Esophagus squamous epithelium (tissue), 5 donors: Measurements from ENCODE around the gene MARCHF5. TPM values are rescaled to one million over a fixed set of nuclear protein-coding genes. Genes with fewer than 3 reads are reported as not detected.
"Not testable (repeated sequence)": the region's sequence is repeated elsewhere in the genome, so short reads cannot be mapped to it uniquely, and the experiment has no call there.

Source experiments
- DNase-seq: peaks from one replicate; lab custom pipeline; 2025; lab: John Stamatoyannopoulos, UW
- H3K27ac ChIP-seq, 4 donors: fragments of 200-600 bp; sonication (generic); one replicate each; pipeline ENCODE4 v1.5.1; 2016 to 2019; ENCODE audit warnings: mild to moderate bottlenecking in 1 of 4
- H3K27me3 ChIP-seq, 4 donors: fragments of 200-600 bp; sonication (generic); 1 replicate in 3 of 4; 2 replicates in 1 of 4; pipeline versions ENCODE4 v1.5.1 to v1.6.0; 2017 to 2021; ENCODE audit warnings: antibody characterized with exemption in 1 of 4
- H3K36me3 ChIP-seq, 3 donors: fragments of 200-600 bp; sonication (generic); one replicate each; pipeline ENCODE4 v1.5.1; 2016 to 2019
- H3K4me1 ChIP-seq, 3 donors: fragments of 200-600 bp; sonication (generic); one replicate each; pipeline ENCODE4 v1.5.1; 2017 to 2019
- H3K4me3 ChIP-seq, 4 donors: fragments of 200-600 bp; sonication (generic); 1 replicate in 3 of 4; 2 replicates in 1 of 4; pipeline ENCODE4 v1.5.1; 2016 to 2019; ENCODE audit warnings: mild to moderate bottlenecking in 2 of 4, moderate library complexity in 1 of 4
- H3K9me3 ChIP-seq, 3 donors: fragments of 200-600 bp; sonication (generic); one replicate each; pipeline ENCODE4 v1.5.1; 2016 to 2019
- POLR2A ChIP-seq, 4 donors: fragments of 450-650 bp; IDR thresholded peaks; one replicate each; pipeline ENCODE4 v1.6.1; 2017; ENCODE audit warnings: antibody characterized with exemption in 4 of 4, mild to moderate bottlenecking in 4 of 4, moderate library complexity in 3 of 4
- WGBS, 2 donors: methylation state at CpG; one replicate each; pipeline ENCODE4 v1.1.5; 2018; 5-methylcytosine and 5-hydroxymethylcytosine counted together
- intact Hi-C: fragments of 100-400 bp; cut with DNase I; formaldehyde crosslinking; loops from one replicate; pipeline ENCODE4 v1.15.0; 2022
- total RNA-seq, 4 donors: library from RNA; depleted of rRNA; stranded (reverse); fragments of >200 nt; gene quantifications; one replicate each; pipeline ENCODE4 v1.1.0, GENCODE V29; 2016
- TF ChIP-seq, protein P1 (sequence below), 6 experiments: fragments of 450-650 bp in 4 of 6; fragments of 200-600 bp in 2 of 6; sonication (generic) in 2 of 6; IDR thresholded peaks; one replicate each; pipeline ENCODE4 v1.5.1; 2016 to 2019; ENCODE audit warnings: antibody characterized with exemption in 6 of 6, mild to moderate bottlenecking in 4 of 6, moderate library complexity in 4 of 6
- donor health status: DM: yes; HTN: yes; CAD: no.

Gene MARCHF5
- total RNA-seq, 4 donors from 2014 or later = 17.6 to 29.9 (median 27.0) TPM

DNA sequence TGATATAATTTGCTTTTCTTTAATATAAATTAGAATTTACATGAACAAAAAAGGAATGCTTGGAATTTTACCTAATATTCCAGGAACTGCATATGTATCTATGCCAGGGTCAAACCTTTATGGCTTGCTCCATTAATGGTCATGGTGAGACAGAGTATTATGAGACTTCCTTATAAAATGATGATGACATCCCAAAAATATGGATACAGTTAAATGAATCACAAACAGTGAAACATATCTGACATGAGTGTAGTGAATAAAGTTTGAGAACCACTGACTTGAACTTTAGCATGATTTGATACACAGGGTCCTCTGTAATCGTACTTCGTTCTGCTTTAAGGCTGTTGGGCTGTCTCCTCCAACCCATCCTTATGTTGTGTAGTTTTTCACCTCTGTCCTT is 51.8 kb downstream of the MARCHF5 start:
- Histone ChIP-seq H3K4me1 (no peaks in the 10 kb centered on the region), H3K36me3 (peaks cover 0 to 54% (median 0%) of the 10 kb centered on the region in 3 donors), H3K4me3 (no peak overlapping the region), H3K27ac (peak overlapping the region in 2 of 4 donors; percentile 11 to 12), H3K27me3 (no peaks in the 10 kb centered on the region), H3K9me3 (no peaks in the 10 kb centered on the region)
- WGBS, 2 donors = 91 to 98% methylated on average over 2 of the region's 2 CpGs
- intact Hi-C loops = no loop called here
- DNase-seq = no peak
- no peak for TF ChIP-seq POLR2A (IDR thresholded peaks at IDR 0.05)
- TF ChIP-seq, protein P1, sequence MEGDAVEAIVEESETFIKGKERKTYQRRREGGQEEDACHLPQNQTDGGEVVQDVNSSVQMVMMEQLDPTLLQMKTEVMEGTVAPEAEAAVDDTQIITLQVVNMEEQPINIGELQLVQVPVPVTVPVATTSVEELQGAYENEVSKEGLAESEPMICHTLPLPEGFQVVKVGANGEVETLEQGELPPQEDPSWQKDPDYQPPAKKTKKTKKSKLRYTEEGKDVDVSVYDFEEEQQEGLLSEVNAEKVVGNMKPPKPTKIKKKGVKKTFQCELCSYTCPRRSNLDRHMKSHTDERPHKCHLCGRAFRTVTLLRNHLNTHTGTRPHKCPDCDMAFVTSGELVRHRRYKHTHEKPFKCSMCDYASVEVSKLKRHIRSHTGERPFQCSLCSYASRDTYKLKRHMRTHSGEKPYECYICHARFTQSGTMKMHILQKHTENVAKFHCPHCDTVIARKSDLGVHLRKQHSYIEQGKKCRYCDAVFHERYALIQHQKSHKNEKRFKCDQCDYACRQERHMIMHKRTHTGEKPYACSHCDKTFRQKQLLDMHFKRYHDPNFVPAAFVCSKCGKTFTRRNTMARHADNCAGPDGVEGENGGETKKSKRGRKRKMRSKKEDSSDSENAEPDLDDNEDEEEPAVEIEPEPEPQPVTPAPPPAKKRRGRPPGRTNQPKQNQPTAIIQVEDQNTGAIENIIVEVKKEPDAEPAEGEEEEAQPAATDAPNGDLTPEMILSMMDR (IDR thresholded peaks at IDR 0.05) = no peak

DNA sequence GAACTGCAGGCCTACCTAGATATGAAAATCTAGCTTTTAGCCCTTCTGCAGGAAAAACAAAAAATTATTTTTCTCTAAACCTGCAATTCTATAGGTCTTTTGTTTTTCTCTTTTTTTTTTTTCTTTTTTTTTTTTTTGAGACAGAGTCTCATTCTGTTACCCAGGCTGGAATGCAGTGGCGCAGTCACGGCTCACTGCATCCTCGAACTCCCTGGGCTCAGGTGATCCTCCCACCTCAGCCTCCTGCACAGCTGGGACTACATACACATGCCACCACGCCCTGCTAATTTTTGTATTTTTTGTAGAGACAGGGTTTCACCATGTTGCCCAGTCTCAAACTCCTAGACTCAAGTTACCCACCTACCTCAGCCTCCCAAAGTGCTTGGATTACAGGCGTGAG is 54.6 kb downstream of the MARCHF5 start:
- H3K27me3 ChIP-seq, H3K4me3 ChIP-seq, H3K9me3 ChIP-seq, H3K4me1 ChIP-seq, DNase-seq, intact Hi-C loops, H3K27ac ChIP-seq: not testable (repeated sequence)
- WGBS, 2 donors = 88 to 94% methylated on average over 5 of the region's 5 CpGs
- H3K36me3 ChIP-seq = peaks cover 3 to 78% (median 11%) of the 10 kb centered on the region in 3 donors

DNA sequence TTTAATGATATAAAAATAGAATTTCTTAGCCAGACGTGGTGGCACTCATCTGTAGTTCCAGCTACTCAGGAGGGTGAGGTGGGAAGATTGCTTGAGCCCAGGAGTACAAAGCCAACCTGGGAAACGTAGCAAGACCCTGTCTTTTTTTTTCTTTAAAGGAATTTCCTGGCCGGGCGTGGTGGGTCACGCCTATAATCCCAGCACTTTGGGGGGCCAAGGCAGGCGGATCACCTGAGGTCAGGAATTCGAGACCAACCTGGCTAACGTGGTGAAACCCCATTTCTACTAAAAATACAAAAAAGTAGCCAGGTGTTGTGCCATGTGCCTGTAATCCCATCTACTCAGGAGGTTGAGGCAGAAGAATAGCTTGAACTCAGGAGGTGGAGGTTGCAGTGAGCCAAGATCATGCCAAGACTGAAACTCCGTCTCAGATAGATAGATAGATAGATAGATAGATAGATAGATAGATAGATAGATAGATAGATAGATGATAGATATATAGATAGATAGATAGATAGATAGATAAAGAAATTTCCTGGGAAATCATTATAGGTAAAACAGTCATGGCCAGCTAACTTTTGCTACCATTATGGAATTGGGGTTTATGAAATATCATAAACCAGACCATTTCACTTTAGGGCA is 56.2 kb downstream of the MARCHF5 start:
- peaks cover 4 to 76% (median 11%) of the 10 kb centered on the region in 3 donors for H3K36me3 ChIP-seq
- intact Hi-C loops, H3K4me3 ChIP-seq, DNase-seq, H3K27me3 ChIP-seq, H3K27ac ChIP-seq, H3K9me3 ChIP-seq, H3K4me1 ChIP-seq: not testable (repeated sequence)
- WGBS, 2 donors = 88 to 90% methylated on average over 7 to 9 of the region's 9 CpGs

DNA sequence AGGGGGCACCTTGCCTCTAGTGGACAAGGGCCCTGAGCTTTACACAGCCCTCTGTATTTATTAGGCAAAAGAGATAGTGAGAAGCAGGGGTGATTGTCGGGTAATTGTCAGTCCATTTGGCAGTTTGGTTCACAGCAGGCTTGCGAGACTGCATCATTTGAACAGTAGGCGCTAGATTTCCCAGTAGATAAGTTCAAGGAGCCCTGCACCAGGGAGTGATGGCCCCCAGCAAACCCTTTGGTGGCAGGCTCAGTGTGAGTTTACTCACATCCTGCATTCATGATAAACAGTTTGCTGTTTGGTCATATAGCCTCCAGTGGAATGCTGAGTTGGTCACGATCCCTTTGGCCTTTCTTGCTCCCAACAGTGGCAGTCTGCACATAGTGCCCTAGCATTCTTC is 59.4 kb downstream of the MARCHF5 start:
- TF ChIP-seq, protein P1 (IDR thresholded peaks at IDR 0.05) = no peak
- TF ChIP-seq POLR2A (IDR thresholded peaks at IDR 0.05) = no peak
- intact Hi-C loops = no loop called here
- H3K36me3 ChIP-seq = peaks cover 4 to 55% (median 11%) of the 10 kb centered on the region in 3 donors
- no peak for DNase-seq
- no peaks in the 10 kb centered on the region for H3K27me3 ChIP-seq
- no peaks in the 10 kb centered on the region for H3K4me1 ChIP-seq
- 94 to 98% methylated on average over 4 of the region's 4 CpGs for WGBS, 2 donors
- no peak overlapping the region for H3K4me3 ChIP-seq
- no peak overlapping the region for H3K27ac ChIP-seq
- H3K9me3 ChIP-seq = no peaks in the 10 kb centered on the region

DNA sequence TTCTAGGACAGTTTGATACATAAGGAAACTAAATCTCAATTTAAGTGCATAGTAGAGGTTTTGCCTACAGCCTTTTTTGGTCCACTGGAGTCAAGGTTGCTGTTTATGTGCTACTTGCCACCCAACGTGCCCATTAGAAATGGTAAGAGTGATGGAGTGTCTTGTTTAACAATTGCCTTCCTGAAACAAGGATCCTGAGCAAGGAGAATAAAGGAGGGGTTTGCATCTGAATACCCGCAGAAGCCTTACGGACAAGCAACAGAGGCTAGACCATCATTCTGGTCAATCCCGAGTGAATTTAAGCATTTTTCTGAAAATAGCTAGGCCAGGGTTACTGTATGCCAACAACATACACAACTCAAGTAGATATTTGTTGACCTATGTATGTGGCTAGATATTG is 63.6 kb downstream of the MARCHF5 start:
- H3K4me3 ChIP-seq = no peak overlapping the region
- 62 to 82% methylated on average over 4 of the region's 4 CpGs for WGBS, 2 donors
- TF ChIP-seq, protein P1 (IDR thresholded peaks at IDR 0.05) = no peak
- H3K27me3 ChIP-seq = no peaks in the 10 kb centered on the region
- peaks cover 4 to 24% (median 5%) of the 10 kb centered on the region in 3 donors for H3K36me3 ChIP-seq
- intact Hi-C loops = no loop called here
- DNase-seq = no peak
- H3K27ac ChIP-seq = no peak overlapping the region
- H3K9me3 ChIP-seq = no peaks in the 10 kb centered on the region
- H3K4me1 ChIP-seq = no peaks in the 10 kb centered on the region

DNA sequence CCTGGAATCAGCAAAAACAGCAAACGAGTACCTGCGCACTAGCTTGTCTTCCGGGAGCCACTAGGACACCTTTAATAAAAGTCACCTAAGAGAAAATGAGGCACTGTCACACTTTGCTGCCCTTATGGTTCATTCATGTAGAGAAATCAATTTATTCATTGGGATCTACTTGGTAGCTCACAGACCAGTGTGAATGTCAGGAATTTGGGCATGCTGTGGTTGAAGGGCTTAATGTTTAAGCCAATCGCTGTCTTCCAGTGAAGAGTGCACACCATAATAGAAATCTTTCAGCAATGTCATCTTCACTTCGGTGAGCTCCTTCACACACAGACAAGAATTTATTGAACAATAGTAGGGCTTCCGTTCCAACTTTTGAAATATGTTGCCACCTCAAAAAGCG is 65.1 kb downstream of the MARCHF5 start:
- 78 to 79% methylated on average over 7 of the region's 7 CpGs for WGBS, 2 donors
- H3K27ac ChIP-seq = no peak overlapping the region
- no peaks in the 10 kb centered on the region for H3K27me3 ChIP-seq
- peaks cover 0 to 9% (median 0%) of the 10 kb centered on the region in 3 donors for H3K36me3 ChIP-seq
- no peaks in the 10 kb centered on the region for H3K9me3 ChIP-seq
- TF ChIP-seq POLR2A (IDR thresholded peaks at IDR 0.05) = no peak
- TF ChIP-seq, protein P1 (IDR thresholded peaks at IDR 0.05) = no peak
- no peaks in the 10 kb centered on the region for H3K4me1 ChIP-seq
- DNase-seq = no peak
- no peak overlapping the region for H3K4me3 ChIP-seq
- intact Hi-C loops = no loop called here
